K562 (cell line): ENCODE results near the gene RRAS. TPM values are rescaled to one million over a fixed set of nuclear protein-coding genes. Genes with fewer than 3 reads are reported as not detected.

Experiments used
- ATAC-seq: fragments of 200-7000 bp; cut with Tn5 transposase; 3 replicates; pipeline ENCODE4 v1.9.1; 2020; ENCODE audit warnings: moderate library complexity
- BruUV-seq: library from RNA; stranded (reverse); fragments of 400-500 nt; replicated peaks from 2 replicates; lab custom pipeline; 2021; lab: Mats Ljungman, UMichigan
- CTCF ChIA-PET: fragments of 300-600 bp; formaldehyde crosslinking; extraction: SDS; loops from one replicate; lab custom pipeline; 2021; ENCODE audit warnings: low intra/inter-chr PET ratio; lab: Yijun Ruan, JAX
- POLR2A ChIA-PET: fragments of 300-600, 350-650 bp; sonication (Branson Sonifier 250); formaldehyde crosslinking; extraction: SDS; loops from one replicate; lab custom pipeline; 2021; ENCODE audit warnings: antibody characterized with exemption, inconsistent platforms; lab: Yijun Ruan, JAX
- DNase-seq, 4 experiments: peaks; one replicate each; pipeline versions ENCODE4 v3.0.0 to v3.0.0-alpha.2; 2011 to 2018; ENCODE audit warnings: low spot score in 3 of 4, mixed read lengths in 3 of 4; ENCODE audit errors: extremely low read depth in 1 of 4
- FAIRE-seq: peaks from 2 replicates; lab custom pipeline; 2011; peaks lifted over from hg19 to GRCh38; lab: Jason Lieb, UNC
- H2AFZ ChIP-seq: 2 replicates; pipeline ENCODE4 v1.6.0; 2011; ENCODE audit warnings: low read depth, low read length, control low read depth, inconsistent platforms
- H3K27ac ChIP-seq: fragments of 200-600 bp; 3 replicates; pipeline ENCODE4 v1.8.0; 2011; ENCODE audit warnings: low read depth, mild to moderate bottlenecking, control low read depth, inconsistent platforms, low read length, moderate library complexity, mixed read lengths; ENCODE audit errors: extremely low read depth
- H3K27me3 ChIP-seq, 2 experiments: fragments of 300-600 bp in 1 of 2; 2 replicates in 1 of 2; 3 replicates in 1 of 2; pipeline versions ENCODE4 v1.6.0 to v1.8.0; 2011; ENCODE audit warnings: inconsistent platforms in 2 of 2, low read length in 2 of 2, mild to moderate bottlenecking in 1 of 2, mixed read lengths in 1 of 2, moderate library complexity in 1 of 2; ENCODE audit not compliant: control insufficient read depth in 2 of 2, insufficient read depth in 2 of 2
- H3K36me3 ChIP-seq: fragments of 300-600 bp; 3 replicates; pipeline ENCODE4 v1.8.0; 2011; ENCODE audit warnings: mild to moderate bottlenecking, low read length, inconsistent platforms; ENCODE audit not compliant: control insufficient read depth, insufficient read depth
- H3K4me1 ChIP-seq, 2 experiments: fragments of 200-600 bp in 1 of 2; replicated peaks in 1 of 2; 2 replicates in 1 of 2; 3 replicates in 1 of 2; pipeline versions ENCODE4 v1.5.1 to v1.8.0; 2011; ENCODE audit warnings: inconsistent platforms in 2 of 2, low read length in 2 of 2, mild to moderate bottlenecking in 1 of 2, mixed read lengths in 1 of 2, moderate library complexity in 1 of 2; ENCODE audit not compliant: control insufficient read depth in 2 of 2, insufficient read depth in 2 of 2
- H3K4me2 ChIP-seq: 2 replicates; pipeline ENCODE4 v1.6.1; 2011; ENCODE audit warnings: low read length, control low read depth, inconsistent platforms, mixed read lengths; ENCODE audit not compliant: insufficient read depth
- H3K4me3 ChIP-seq: fragments of 200-600 bp; sonication (generic), shearing (Covaris generic); 2 replicates; pipeline ENCODE4 v1.5.1; 2016; ENCODE audit warnings: control low read depth, inconsistent platforms
- H3K79me2 ChIP-seq: fragments of 200-600 bp; 3 replicates; pipeline ENCODE4 v1.8.0; 2011; ENCODE audit warnings: low read length, inconsistent platforms; ENCODE audit not compliant: control insufficient read depth, insufficient read depth
- H3K9ac ChIP-seq, 2 experiments: 2 replicates each; pipeline versions ENCODE4 v1.6.0 to v1.6.1; 2011; ENCODE audit warnings: low read depth in 2 of 2, low read length in 2 of 2, control low read depth in 1 of 2, inconsistent platforms in 1 of 2, mild to moderate bottlenecking in 1 of 2, mixed read lengths in 1 of 2; ENCODE audit not compliant: insufficient read depth in 1 of 2
- H3K9me1 ChIP-seq: one replicate; pipeline ENCODE4 v1.6.0; 2011; ENCODE audit warnings: inconsistent platforms, mild to moderate bottlenecking, low read length, moderate library complexity; ENCODE audit not compliant: control insufficient read depth, insufficient read depth
- H3K9me3 ChIP-seq: replicated peaks from 2 replicates; pipeline ENCODE4 v1.5.1; 2011; ENCODE audit warnings: low read depth, low read length, inconsistent platforms; ENCODE audit not compliant: control insufficient read depth, insufficient read depth
- H4K20me1 ChIP-seq: replicated peaks from 2 replicates; pipeline ENCODE4 v1.6.1; 2011; ENCODE audit warnings: low read length, inconsistent platforms, mixed read lengths; ENCODE audit not compliant: control insufficient read depth, insufficient read depth
- BRCA1 ChIP-seq, 2 experiments: fragments of 450-650 bp in 1 of 2; sonication (generic) in 1 of 2; formaldehyde crosslinking in 1 of 2; IDR thresholded peaks; 2 replicates each; pipeline versions ENCODE4 v1.5.0 to v1.6.1; 2017 to 2020; ENCODE audit warnings: mild to moderate bottlenecking in 1 of 2, missing genetic modification reagents in 1 of 2
- DPF2 ChIP-seq: fragments of 450-650 bp; IDR thresholded peaks from 2 replicates; pipeline ENCODE4 v1.6.1; 2016
- KAT7 ChIP-seq: sonication (generic); formaldehyde crosslinking; IDR thresholded peaks from 2 replicates; pipeline ENCODE4 v1.8.0; 2022; ENCODE audit warnings: missing genetic modification reagents, mild to moderate bottlenecking, borderline replicate concordance
- MYC ChIP-seq, 2 experiments: fragments of 250-450 bp in 1 of 2; sonication (Bioruptor Pico) in 1 of 2; IDR thresholded peaks; 2 replicates each; pipeline versions ENCODE4 v1.5.1 to v1.6.1; 2012 to 2021; ENCODE audit warnings: low read depth in 2 of 2, borderline replicate concordance in 1 of 2, improper control_type of control experiment in 1 of 2, low read length in 1 of 2, mild to moderate bottlenecking in 1 of 2, moderate library complexity in 1 of 2
- NR4A1 ChIP-seq, 2 experiments: fragments of 250-450 bp in 1 of 2; fragments of 450-650 bp in 1 of 2; sonication (Bioruptor Pico) in 1 of 2; IDR thresholded peaks; 2 replicates each; pipeline versions ENCODE4 v1.4.0 to v1.6.1; 2016 to 2020; ENCODE audit warnings: mild to moderate bottlenecking in 2 of 2, missing compliant biosample characterization in 1 of 2, missing genetic modification characterization in 1 of 2, moderate library complexity in 1 of 2
- RBBP5 ChIP-seq: fragments of 200-600 bp; sonication (generic); IDR thresholded peaks from 2 replicates; pipeline ENCODE4 v1.6.1; 2012; ENCODE audit warnings: borderline replicate concordance, mild to moderate bottlenecking, low read length, control low read depth, inconsistent platforms; ENCODE audit not compliant: insufficient read depth, poor library complexity, severe bottlenecking
- ZBTB9 ChIP-seq: fragments of 450-650 bp; formaldehyde crosslinking; IDR thresholded peaks from 2 replicates; pipeline ENCODE4 v1.4.0; 2020; ENCODE audit warnings: mild to moderate bottlenecking, moderate library complexity
- ZNF143 ChIP-seq: sonication (generic); formaldehyde crosslinking; IDR thresholded peaks from 2 replicates; pipeline ENCODE4 v1.9.0; 2022; ENCODE audit warnings: mild to moderate bottlenecking, missing genetic modification reagents
- WGBS: fragments of 100-300 bp; shearing (Covaris generic); methylation state at CpG from one replicate; pipeline ENCODE4 v1.1.6; 2016; ENCODE audit warnings: low coverage, mixed read lengths; ENCODE audit not compliant: insufficient coverage; ENCODE audit errors: missing lambda C conversion rate; 5-methylcytosine and 5-hydroxymethylcytosine counted together
- in situ Hi-C: fragments of 300-500 bp; cut with MboI; formaldehyde crosslinking; loops from 4 replicates; pipeline ENCODE4 v1.15.0; 2018; ENCODE audit warnings: inconsistent platforms, mixed read lengths
- intact Hi-C: fragments of 100-400 bp; cut with micrococcal nuclease; formaldehyde crosslinking; loops from 2 replicates; pipeline ENCODE4 v1.14.2; 2022
- polyA plus RNA-seq, 8 experiments: library from polyadenylated mRNA; depleted of rRNA in 4 of 8; stranded (reverse) in 5 of 8; unstranded in 3 of 8; fragments of >200 nt; fragmentation: Nextera tagmentation in 2 of 8; fragmentation: Illumina TruSeq in 1 of 8; extraction: Ambion mirVana in 2 of 8; extraction: Trizol in 1 of 8; gene quantifications; 2 replicates each; pipeline versions ENCODE4 v1.2.1 to v1.2.3, GENCODE V29; 2011 to 2014; ENCODE audit warnings: inconsistent platforms in 1 of 8, missing spikeins in 1 of 8
- total RNA-seq, 7 experiments: library from RNA; depleted of rRNA in 6 of 7; stranded (reverse); fragments of >200 nt in 6 of 7; fragmentation: Illumina TruSeq in 2 of 7; extraction: Trizol in 2 of 7; gene quantifications; 2 replicates each; pipeline versions ENCODE4 v1.2.1 to v1.2.3, GENCODE V29; 2011 to 2021; ENCODE audit warnings: low replicate concordance in 1 of 7
- TF ChIP-seq, protein P1 (sequence below): sonication (generic); formaldehyde crosslinking; IDR thresholded peaks from 2 replicates; pipeline ENCODE4 v1.8.1; 2023; ENCODE audit warnings: mild to moderate bottlenecking, missing genetic modification reagents

The RRAS gene
- total and polyA plus RNA-seq, 9 of the 15 experiments (the other 6 are each of a cell fraction or from before 2014, with no cell fraction given), result 0.70 to 17.3 (median 8.2) TPM

- TF ChIP-seq KAT7 (CRISPR knock-in tag) (peak; percentile 72; the same call in 1 of the 2 replicates), RBBP5 (no peak)
Measured at GRCh38 chr19:49677901-49678674, 38.1 kb upstream of the RRAS start (continued).

DNA sequence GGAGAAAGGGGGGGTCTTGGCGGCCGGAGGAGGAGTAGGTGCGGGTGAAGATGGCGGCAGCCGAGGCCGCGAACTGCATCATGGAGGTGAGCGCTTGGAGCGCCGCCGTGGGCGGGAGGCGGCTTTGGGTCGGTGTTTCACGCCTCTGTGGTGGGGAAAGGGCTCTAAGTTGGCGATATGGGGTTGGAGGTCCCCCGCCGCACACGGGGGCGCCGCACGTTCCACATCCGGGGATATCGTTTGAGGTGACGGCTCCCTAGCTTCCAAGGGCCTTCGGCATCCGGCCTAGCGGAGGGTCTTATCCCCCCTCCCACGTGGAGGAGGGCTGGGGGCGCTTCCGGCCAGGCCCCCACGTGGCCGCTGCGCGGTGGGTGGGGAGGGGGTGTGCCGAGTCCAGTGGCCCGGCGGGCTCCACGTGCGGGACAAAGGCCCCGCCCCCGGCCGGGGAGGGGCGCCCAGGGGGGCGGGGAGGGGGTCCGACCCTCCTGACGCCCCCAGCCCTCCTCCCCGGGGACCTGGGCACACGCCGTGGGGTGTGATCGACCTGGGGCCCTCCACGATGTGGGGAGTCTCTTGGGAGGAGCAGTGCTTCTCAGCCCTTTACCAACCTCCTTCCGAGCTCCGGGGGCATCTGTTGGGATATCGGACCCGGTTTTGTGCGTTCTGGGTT is 37.4 kb upstream of the RRAS start, which contains the start of gene PRMT1:
Gene PRMT1, plus strand, starts transcription at position 41 of the 670 bp plus-strand sequence. Its CDS starts 10 bp downstream, at position 51.
- intact Hi-C loops (loop anchor here (2.0 to 5.0 kb wide), 5 partner anchors 35 to 190 kb away; partner anchors contain the start of genes AP2A1, PNKP, PRR12 and SCAF1), in situ Hi-C loops (no loop called here)
- H3K9me1 ChIP-seq, result peaks cover 3% of the 10 kb centered on the region
- peak within 1 kb of the TSS; percentile 91 for H2AFZ ChIP-seq
- H3K9ac ChIP-seq, result peak within 1 kb of the TSS; percentile 96 to 100
- DNase-seq (peak; percentile 74 to 87 (median 81)), ATAC-seq (peak; percentile 45), FAIRE-seq (no peak)
- peak within 1 kb of the TSS; percentile 85 for H3K4me3 ChIP-seq
- peaks cover 50% of the 10 kb centered on the region for H3K36me3 ChIP-seq
- H3K4me2 ChIP-seq, result peak within 1 kb of the TSS; percentile 94
- H3K27ac ChIP-seq, result peak within 1 kb of the TSS; percentile 97
- no peaks in the 10 kb centered on the region; the same call in 1 of the 2 replicates for H3K9me3 ChIP-seq
- 0% methylated on average over 33 of the region's 57 CpGs for WGBS
- peaks cover 27 to 46% of the 10 kb centered on the region in 2 experiments for H3K4me1 ChIP-seq
- no TSS peak for BruUV-seq
- POLR2A ChIA-PET, result interaction anchor here (0.7 to 2.7 kb wide), 19 partner anchors 8 to 257 kb away, joined by 3 to 35 read pairs (median 5); partner anchors contain the start of genes AP2A1, BCL2L12, IRF3 and RPL13A
- H4K20me1 ChIP-seq, result peaks cover 22% of the 10 kb centered on the region
- CTCF ChIA-PET, result interaction anchor here (1.7 kb wide), 1 partner anchor 203 kb away, joined by 5 read pairs; the partner anchor contains the start of gene FLT3LG
- no peaks in the 10 kb centered on the region for H3K27me3 ChIP-seq
- H3K79me2 ChIP-seq, result peaks cover 50% of the 10 kb centered on the region
- TF ChIP-seq MYC (IDR thresholded peaks at IDR 0.05; ENCODE audit: low read depth, low read length) (peak; percentile 98), MYC (CRISPR knock-in tag; IDR thresholded peaks at IDR 0.05; ENCODE audit: borderline replicate concordance, low read depth) (peak; percentile 97), NR4A1 (CRISPR knock-in tag; IDR thresholded peaks at IDR 0.05) (0 out of 2 replicates have a peak, but pooled peaks have one; percentile 53), NR4A1 (tag; IDR thresholded peaks at IDR 0.05) (no peak), ZNF143 (0 out of 2 replicates have a peak, but pooled peaks have one; percentile 38), BRCA1 (IDR thresholded peaks at IDR 0.05) (no peak), BRCA1 (CRISPR knock-in tag; IDR thresholded peaks at IDR 0.05) (no peak), DPF2 (peak; percentile 28; the same call in 1 of the 2 replicates), ZBTB9 (peak; percentile 62; the same call in 1 of the 2 replicates)
- TF ChIP-seq, protein P1, sequence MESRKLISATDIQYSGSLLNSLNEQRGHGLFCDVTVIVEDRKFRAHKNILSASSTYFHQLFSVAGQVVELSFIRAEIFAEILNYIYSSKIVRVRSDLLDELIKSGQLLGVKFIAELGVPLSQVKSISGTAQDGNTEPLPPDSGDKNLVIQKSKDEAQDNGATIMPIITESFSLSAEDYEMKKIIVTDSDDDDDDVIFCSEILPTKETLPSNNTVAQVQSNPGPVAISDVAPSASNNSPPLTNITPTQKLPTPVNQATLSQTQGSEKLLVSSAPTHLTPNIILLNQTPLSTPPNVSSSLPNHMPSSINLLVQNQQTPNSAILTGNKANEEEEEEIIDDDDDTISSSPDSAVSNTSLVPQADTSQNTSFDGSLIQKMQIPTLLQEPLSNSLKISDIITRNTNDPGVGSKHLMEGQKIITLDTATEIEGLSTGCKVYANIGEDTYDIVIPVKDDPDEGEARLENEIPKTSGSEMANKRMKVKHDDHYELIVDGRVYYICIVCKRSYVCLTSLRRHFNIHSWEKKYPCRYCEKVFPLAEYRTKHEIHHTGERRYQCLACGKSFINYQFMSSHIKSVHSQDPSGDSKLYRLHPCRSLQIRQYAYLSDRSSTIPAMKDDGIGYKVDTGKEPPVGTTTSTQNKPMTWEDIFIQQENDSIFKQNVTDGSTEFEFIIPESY, result 0 out of 2 replicates have a peak, but pooled peaks have one; percentile 10
